ENCODE results near the gene RGS6.

GRCh38 chr14:72315714-72316113, 383.5 kb downstream of the RGS6 start:
- TF ChIP-seq POLR2A (IDR thresholded peaks at IDR 0.05; ENCODE audit: low read length) (no peak), GATA1 (IDR thresholded peaks at IDR 0.05; ENCODE audit: low read depth, low read length) (no peak)
